GM21528 (cell line): Measurements from ENCODE around the gene PCBP3.
A peak's percentile ranks its signal among the peaks of the same experiment; 100 is the strongest.
"Not testable (repeated sequence)": the region's sequence is repeated elsewhere in the genome, so short reads cannot be mapped to it uniquely, and the experiment has no call there.

ENCODE experiments used
- ATAC-seq: cut with Tn5 transposase; IDR thresholded peaks from one replicate; pipeline ENCODE4 v1.9.1; 2021; ENCODE audit warnings: mild to moderate bottlenecking, moderate library complexity; ENCODE audit not compliant: unreplicated experiment, low FRiP score

PCBP3 gene

DNA sequence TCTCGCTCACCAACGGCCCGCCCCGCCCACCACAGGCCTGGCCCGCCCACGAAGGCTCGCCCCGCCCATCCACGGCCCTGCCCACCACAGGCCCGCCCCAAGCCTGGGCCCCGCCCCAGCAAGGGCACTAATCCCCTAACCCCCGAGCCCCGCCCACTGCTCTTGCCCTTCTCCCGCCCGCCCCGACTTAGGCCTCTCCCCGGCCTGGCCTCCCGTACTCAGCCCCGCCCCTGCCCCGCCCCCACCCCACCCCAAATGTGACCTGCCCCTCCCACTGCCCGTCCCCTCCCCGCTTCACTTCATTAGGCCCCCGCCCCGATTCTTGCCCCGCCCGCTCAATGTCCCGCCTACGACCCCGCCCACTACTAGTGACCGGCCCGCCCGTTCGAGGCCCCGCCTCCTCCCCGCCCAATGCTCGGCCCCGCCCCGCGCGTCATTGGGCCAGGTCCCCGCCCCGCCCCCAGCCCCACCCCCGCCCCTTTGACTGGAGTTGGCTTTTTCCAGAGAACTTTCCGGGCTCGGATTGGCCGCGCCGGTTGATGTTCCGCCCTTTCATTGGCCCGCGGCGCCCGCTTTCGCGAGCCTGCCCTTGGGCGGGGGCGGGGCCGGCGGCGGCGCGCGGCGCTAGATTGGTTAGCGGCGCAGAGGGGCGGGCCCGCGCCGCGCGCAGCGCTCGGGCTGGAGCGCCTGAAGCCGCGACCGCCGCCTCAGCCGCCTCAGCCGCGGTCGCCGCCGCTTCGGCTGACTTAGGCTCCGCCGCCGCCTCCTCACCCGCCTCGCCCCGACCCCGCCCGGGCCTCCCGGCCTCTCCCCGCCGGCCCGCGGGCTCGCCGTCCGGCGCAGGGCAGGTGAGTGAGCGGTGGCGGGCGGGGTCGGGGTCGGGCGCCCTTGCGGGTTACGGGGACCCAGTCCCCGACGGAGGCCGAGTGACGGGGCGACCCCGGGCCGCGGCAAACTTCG is at the start of gene PCBP3:
TSS of gene PCBP3 (plus strand) at position 705 of the 960 bp plus-strand sequence. CDS start 206,361 bp downstream, outside the sequence.
- ATAC-seq = peak; percentile 69

GRCh38 chr21:45594721-45595489 is 48.6 kb upstream of the PCBP3 start:
- ATAC-seq = no peak

DNA sequence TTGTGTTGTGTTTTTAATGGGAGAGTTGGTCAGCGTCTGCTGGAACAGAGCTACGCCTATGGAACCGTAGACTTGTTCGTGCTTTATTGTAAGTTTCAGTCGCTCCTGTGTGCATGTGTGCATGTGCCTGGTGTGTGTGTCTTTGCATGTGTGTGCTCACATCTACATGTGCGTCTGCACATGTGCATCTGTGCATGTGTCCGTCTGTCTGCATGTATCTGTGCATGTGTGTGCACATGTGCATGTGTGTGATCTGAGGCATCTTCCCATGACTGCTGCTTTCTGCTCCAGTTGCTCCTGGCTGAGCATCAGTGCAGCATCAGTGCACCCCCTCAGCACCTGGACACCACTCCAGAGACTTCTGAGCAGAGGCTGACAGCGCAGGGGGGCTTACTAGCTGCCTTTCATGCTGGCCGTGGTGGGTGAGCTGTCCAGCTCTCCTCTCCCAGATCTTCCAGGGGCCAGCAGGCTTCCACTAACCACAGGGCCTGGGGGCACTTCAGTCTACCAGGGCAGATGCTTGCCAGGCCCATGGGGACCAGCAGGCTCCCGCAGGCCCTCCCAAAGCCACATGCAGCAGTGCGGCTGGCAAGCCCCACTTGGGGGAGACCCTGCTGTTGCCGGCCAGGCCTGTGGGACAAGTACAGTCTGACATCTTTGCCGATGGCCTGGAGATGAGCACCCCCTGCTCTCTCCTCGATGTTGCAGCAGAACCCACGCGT is 47.8 kb upstream of the PCBP3 start:
- ATAC-seq = no peak

DNA sequence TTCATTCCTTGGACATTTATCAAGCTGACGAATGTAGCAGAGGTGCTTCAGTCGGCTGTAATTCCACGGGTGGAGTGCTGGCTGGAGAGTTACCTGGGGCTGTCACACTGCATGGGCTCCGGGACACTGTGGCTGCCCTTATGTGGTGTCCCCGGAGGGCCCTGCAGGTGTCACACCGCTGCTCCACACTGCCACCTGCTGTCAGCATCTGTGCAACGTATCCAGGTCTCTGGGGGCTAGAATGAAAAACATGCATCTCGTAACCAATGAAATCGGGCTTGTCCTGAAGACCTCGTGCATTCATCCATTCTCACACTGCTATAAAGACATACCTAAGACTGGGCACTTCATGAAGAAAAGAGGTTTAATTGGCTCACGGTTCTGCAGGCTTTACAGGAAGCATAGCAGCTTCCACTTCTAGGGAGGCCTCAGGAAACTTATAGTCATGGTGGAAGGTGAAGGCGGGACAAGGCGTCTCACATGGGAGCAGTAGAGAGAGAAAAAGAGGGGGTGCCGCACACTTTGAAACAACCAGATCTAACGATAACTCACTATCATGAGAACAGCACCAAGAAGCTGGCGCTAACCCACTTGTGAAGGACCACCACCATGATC is 46.7 kb upstream of the PCBP3 start:
- no peak for ATAC-seq

DNA sequence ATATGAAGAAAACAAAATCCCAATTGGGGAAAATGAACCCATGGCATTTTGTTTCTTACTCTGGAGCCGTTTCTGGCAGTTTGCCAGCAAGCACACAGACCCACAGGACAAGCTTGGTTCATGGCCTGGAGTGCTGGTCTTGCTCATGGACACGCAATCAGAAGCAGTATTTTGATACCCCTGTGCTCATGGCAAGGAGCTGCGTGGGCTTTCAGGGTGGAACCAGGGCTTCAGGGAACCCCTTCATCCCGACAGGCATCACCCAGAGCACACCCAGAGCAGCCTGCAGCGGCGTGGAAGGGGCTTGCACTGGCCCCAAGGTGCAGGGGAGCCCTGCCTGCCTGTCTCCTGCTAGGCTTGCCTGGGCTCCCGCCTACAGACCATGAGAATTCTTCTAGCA is 45.4 kb upstream of the PCBP3 start:
- no peak for ATAC-seq

DNA sequence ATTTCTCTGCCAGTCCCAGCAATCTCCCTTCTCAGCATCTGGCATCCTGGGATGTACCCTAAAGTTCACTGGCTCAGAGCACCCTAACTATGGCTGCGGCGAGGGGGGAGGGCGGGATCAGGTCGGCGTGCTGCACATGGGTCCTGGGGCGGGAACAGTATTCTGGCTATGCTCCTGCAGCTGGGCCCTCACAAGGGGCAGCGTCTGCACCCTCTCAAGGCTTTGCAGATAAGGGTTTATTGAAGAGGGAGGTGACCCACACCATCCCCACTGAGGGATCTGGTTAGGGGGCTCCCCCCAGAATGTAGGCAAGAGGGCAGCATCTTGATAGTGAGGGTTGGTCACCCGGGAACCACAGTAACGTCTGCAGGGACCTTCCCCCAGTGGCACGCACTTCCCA is 44.9 kb upstream of the PCBP3 start:
- no peak for ATAC-seq

DNA sequence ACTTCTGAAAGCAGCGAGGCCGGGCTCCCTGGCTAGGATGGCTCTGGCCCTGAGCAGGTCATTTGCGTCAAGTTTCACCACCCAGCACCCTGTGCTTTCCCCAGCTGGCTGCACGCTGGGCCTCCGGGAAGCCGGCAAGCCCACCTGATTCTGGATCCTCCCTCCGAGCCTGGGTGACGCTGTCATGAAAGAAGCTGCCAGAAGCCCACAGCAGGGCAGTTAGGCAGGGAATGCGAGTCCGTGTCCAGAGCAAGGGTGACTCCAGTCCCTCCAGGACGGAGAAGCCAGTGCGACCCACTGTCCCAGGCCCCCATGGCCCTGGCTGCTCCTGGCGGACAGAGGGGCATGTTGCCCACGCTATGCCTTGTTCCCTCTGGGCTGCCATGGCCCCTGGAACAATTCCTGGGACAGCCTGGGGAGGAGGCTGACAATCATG is 44.4 kb upstream of the PCBP3 start:
- ATAC-seq = no peak

DNA sequence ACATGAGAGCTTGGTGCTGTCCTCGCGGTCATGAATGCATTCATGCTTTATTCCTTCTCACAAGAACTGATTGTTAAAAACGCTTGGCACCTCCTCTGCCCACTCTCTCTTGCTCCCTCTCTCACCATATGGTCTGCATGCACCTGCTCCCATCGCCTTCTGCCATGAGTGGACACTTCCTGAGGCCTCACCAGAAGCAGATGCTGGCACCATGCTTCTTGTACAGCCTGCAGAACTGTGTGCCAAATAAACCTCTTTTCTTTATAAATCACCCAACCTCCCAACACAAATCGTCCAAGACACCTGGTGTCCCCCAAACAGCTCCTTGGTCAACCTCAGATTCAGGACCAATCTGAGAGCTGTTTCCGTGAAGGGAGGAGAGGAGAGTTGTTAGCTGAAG is 43.3 kb upstream of the PCBP3 start:
- ATAC-seq = no peak

- no peak for ATAC-seq
Measured at GRCh38 chr21:45601551-45601950, 42.0 kb upstream of the PCBP3 start.

DNA sequence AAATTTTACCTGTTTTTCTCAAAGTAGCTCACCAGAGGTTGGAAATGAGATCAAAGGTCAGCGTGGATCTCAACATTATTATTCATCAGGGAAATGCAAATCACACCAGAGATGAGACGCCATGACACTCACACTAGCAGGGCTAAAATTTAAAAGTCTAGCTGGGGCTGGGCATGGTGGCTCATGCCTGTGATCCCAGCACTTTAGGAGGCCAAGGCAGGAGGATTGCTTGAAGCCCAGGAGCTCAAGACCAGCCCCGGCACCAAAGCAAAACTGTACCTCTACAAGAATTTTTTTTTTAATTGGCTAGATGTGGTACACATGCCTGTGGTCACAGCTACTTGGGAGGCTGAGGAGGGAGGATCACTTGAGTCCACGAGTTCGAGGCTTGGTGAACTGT is 41.4 kb upstream of the PCBP3 start:
- no peak for ATAC-seq

DNA sequence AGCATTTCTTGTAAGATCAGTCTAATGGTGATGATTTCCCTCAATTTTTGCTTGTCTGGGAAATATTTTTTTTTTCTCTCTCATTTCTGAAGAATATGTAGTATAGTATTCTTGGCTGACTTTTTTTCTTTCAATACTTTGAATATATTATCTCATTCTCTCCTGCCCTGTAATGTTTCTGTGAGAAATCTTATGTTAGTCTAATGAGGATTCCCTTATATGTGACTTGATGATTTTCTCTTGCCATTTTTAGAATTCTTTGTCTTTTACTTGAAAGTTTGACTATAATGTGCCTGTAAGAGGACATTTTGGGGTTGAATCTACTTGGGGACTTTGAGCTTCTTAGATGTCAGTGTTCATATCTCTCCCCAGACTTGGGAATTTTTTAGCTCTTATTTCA is 40.0 kb upstream of the PCBP3 start:
- ATAC-seq = no peak

DNA sequence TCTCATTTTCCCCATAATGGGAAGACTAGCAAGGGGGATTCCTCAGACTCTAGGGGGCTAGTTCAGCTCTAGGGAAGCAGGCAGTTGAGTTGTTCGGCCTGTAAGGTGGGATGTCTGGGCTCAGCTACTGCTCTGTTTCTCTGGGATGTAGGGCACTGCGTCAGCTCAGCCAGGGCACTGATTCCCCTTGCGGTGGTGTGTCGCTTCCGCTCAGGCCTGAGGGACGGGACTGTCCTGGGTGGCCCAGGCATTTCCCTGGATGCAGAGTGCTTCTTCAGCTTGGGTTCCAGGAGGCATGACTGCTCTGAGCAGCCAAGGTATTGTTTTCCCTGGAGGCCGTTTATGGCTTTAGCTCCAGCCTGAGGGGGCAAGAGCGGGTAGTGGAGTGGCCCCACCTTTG is 38.8 kb upstream of the PCBP3 start:
- not testable (repeated sequence) for ATAC-seq

- no peak for ATAC-seq
Measured at GRCh38 chr21:45607021-45607908, 36.3 kb upstream of the PCBP3 start.

- ATAC-seq = no peak
Measured at GRCh38 chr21:45607909-45608295, 35.6 kb upstream of the PCBP3 start.

- ATAC-seq = not testable (repeated sequence)
Measured at GRCh38 chr21:45608747-45609470, 34.6 kb upstream of the PCBP3 start.

DNA sequence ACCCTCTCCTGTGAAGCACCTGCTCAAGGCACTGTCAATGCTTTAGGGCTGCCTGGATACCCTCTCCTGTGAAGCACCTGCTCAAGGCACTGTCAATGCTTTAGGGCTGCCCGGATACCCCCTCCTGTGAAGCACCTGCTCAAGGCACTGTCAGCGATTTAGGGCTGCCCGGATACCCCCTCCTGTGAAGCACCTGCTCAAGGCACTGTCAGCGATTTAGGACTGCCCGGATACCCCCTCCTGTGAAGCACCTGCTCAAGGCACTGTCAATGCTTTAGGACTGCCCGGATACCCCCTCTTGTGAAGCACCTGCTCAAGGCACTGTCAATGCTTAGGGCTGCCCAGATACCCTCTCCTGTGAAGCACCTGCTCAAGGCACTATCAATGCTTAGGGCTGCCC is 33.9 kb upstream of the PCBP3 start:
- ATAC-seq = not testable (repeated sequence)

DNA sequence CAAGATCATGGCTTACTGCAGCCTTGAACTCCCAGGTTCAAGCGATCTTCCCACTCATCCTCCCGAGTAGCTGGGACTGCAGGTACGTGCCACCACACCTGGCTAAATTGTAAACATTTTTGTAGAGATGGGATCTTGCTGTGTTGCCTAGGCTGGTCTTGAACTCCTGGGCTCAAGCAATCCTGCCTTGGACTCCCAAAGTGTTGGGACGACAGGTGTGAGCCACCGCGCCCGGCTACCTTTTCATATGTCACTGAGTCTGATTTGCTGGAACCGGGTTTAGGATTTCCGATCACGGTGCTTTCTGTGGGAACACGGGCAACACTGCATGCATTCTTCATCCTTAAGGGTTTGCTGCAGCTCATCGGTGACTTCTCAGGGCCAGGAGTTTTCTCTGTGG is 32.2 kb upstream of the PCBP3 start:
- no peak for ATAC-seq

GRCh38 chr21:45611939-45612664 is 31.4 kb upstream of the PCBP3 start:
- ATAC-seq = no peak
